HG02970 (cell line): ENCODE measurements around the gene RPS18.
A peak's percentile ranks its signal among the peaks of the same experiment; 100 is the strongest.
"Not testable (repeated sequence)": the region's sequence is repeated elsewhere in the genome, so short reads cannot be mapped to it uniquely, and the experiment has no call there.

ENCODE experiments used
- ATAC-seq: cut with Tn5 transposase; IDR thresholded peaks from one replicate; pipeline ENCODE4 v1.9.1; 2021; ENCODE audit warnings: mild to moderate bottlenecking, moderate library complexity, moderate number of reproducible peaks; ENCODE audit not compliant: unreplicated experiment, low FRiP score

The RPS18 gene

DNA sequence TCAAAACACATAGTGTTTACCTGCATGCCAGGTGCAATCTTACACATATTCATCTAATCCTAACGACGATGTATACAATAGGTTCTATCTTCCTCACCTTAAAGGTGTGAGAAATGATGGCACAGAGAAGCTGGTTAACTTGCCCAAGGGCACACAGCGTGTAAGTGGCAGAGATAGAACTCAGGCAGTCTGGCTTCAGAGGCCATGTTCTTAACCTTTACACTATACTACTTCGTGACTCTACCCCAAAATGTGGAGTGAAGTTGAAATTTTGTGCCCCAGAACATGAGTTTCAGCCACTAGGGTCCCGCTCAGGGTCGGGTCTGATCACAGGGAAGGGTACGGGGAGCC is 783 bp upstream of the RPS18 start:
- ATAC-seq = no peak

DNA sequence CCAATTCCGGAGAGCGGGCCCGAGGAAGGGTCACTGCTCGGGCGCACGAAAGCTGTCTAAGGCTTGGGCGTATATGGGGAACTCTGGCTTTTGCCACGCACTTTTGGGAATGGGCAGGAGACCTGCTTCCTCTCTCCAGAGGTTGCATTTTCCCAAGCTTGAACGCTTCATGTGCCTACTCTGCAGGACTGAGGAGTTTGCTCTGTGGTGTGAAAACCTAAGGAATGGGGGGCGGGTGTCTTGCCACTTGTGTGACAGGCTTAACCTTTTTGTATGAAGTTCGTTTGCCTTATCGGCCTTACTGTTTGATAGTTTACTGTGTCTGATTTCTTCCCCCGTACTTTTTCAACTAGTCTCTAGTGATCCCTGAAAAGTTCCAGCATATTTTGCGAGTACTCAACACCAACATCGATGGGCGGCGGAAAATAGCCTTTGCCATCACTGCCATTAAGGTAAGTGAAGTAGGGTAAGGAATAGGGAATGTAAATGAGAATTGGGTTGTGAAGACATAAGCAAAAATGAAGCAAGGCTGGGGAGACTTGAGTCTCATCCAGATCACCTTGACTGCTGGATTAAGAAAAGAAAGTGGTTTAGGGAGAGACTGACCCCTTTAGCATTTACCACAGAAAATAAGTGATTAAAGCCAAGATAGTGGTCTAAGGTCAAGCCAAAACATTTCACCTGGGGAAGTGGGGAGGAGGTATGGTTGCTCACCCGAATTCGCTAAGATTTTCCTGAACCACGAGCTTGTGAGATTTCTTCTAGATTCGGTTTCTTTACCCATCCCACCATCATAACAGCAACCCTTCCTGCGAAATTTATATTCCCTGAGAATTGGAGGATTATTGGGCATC is 627 bp downstream of the RPS18 start:
- ATAC-seq = no peak

DNA sequence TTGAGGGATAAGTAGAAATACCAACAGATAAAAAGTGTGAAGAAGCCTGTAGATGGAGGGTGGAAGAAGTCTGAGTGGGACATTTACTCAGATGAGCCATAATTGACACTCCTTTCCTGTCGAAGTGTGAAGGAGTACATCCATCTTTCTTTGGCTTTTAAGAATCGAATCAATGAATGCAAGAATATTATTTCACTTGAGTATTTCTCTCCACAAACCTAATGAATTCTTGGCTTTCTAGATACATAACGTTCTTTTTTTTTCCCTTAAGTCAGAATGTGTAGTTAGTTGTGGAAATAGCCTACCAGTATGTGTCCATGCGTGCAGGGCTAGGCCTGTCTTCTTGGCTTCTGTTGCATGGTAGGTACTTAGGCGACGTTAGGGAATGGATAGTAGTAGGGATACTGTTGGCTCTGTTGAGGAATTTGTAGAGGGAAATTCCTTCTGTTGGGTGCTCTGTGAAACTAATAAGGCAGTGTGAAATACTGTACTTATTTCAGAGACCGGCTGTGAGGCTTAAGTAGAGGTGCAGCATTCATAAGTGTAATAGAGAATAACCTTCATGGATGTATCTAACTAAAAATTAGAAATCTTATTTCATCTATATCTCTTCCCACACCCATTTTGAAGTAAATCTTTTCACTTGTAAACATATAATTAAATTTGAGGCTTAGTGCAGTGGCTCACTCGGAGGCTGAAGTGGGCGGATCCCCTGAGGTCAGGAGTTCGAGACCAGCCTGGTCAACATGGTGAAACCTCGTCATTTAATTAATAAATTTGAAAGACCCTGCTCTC is 1.5 kb downstream of the RPS18 start:
- ATAC-seq = no peak

DNA sequence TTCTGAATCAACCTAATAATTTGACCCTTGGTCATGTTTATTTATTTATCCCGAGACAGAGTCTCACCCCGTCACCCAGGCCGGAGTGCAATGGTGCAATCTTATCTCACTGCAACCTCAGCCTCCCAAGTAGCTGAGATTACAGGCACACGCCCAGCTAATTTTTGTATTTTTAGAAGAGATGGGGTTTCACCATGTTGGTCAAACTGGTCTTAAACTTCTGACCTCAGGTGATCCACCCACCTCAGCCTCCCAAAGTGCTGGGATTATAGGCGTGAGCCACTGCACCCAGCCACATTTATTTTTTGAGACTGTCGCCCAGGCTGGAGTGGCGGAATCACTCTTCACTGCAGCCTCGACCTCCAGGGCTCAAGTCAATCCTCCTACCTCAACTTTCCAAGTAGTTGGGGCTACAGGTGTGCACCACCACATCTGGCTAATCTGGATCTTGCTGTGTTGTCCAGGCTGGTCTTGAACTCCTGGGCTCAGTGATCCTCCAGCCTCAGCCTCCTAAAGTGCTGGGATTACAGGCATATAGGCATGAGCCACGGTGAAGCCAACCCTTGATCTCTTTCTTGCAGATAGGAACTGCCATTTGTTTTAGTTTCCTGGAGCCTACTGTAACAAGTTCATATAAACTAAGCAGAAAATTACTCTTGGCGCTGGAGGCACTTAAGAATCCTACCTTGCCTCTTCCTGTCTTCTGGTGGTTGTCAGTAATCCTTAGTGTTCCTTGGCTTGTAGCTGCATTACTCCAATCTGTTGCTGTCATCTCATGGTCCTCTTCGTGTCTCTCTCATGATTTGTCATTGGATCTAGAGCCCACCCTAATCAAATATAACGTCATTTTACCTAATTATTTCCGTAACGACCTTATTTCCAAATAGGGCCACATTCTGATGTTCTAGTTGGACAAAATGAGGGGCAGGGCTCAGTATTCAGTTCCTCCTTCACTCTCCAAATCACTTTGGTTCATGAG is 2.3 kb downstream of the RPS18 start:
- ATAC-seq = no peak

DNA sequence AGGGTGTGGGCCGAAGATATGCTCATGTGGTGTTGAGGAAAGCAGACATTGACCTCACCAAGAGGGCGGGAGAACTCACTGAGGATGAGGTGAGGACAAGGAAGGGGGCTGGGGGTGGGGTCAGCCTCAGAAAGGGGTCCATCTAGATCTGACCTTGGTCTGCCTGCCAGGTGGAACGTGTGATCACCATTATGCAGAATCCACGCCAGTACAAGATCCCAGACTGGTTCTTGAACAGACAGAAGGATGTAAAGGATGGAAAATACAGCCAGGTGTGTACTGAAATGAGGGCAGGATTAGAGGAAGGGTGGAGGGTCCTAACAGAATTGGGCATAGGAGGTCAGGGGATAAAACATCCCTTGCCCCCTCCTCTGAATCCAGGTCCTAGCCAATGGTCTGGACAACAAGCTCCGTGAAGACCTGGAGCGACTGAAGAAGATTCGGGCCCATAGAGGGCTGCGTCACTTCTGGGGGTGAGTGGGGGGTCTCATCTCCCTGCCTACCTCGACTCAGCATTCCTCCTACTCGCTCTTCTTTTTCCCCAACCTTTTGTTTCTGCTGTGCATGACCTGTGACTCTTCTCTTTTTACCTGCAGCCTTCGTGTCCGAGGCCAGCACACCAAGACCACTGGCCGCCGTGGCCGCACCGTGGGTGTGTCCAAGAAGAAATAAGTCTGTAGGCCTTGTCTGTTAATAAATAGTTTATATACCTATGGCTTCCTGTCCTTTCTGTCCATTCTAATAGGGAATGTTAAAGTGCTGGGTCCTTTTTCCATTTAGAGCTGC is 4.1 kb downstream of the RPS18 start:
- ATAC-seq = not testable (repeated sequence)

DNA sequence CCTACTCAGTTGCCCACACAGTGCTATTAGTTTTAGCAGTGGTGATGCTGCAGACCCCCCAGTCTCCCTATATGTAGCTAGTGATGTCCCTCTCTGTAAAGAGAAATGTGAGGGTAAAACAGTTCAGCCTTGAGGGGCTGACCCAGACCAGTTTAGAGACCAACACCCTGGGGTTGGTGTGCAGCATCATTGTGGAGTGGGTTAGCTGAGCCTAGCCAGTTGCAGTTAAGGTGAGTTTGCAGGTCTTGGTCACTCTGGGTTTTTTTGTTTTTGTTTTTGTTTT is 4.6 kb downstream of the RPS18 start:
- ATAC-seq = no peak

DNA sequence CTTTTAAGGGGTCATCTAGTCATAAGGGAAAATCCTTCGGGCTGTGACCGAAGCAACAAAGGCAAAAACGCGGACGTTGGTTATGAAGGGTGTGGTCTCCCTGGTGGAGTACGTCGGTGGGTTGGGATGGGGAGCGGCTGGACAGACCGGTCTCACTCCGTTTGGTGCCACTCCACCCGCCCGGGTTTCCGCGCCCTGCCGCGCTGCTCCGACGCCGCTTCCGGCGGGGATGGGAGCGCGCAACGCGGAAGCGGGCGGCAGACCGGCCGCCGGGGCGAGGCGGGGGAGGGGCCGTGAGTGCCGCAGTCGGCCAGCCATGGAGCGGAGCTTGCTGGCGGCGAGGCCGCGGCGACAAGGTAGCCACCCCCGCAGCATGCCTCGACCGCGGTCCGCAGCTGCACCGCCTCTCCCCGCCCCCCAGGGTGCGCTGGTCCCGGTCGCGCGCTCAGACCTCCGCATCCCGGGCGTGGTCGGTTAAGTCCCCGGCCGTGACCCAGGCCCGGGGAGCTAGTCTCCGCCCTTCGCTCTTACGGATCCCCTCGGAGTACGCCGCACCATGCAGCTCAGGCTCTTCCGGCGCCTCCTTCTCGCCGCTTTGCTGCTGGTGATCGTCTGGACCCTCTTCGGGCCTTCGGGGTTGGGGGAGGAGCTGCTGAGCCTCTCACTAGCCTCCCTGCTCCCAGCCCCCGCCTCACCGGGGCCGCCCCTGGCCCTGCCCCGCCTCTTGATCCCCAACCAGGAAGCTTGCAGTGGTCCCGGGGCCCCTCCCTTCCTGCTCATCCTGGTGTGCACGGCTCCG is 5.2 kb downstream of the RPS18 start, which contains the start of gene B3GALT4:
Gene B3GALT4 (plus strand): TSS at position 260 of the 799 bp plus-strand sequence. CDS start 297 bp downstream, at position 557.
- peak; percentile 50 for ATAC-seq

DNA sequence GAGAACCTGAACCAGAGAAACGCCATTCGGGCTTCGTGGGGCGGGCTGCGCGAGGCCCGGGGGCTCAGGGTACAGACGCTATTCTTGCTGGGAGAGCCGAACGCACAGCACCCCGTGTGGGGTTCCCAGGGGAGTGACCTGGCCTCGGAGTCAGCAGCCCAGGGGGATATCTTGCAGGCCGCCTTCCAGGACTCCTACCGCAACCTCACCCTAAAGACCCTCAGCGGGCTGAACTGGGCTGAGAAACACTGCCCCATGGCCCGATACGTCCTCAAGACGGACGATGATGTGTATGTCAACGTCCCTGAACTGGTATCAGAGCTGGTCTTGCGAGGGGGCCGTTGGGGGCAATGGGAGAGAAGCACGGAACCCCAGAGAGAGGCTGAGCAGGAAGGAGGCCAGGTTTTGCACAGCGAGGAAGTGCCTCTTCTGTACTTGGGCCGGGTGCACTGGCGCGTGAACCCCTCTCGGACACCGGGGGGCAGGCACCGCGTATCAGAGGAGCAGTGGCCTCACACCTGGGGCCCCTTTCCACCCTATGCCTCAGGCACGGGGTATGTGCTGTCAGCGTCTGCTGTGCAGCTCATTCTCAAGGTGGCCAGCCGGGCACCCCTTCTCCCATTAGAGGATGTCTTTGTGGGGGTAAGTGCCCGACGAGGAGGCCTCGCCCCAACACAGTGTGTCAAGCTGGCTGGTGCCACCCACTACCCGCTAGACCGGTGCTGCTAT is 6.0 kb downstream of the RPS18 start:
- peak; percentile 8 for ATAC-seq

DNA sequence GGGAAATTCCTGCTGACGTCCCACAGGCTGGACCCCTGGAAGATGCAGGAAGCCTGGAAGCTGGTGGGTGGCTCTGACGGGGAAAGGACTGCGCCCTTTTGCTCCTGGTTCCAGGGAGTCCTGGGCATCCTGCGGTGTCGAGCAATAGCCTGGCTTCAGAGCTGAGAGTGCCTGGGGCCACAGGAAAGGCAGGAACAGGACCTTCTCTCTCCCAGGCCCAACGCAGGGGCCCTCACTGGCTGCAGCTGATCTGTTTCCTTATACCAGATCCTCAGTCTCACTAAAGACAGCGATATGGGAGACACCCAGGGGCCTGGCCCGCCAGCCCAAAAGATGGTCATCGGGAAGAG is 6.5 kb downstream of the RPS18 start:
- ATAC-seq = no peak

DNA sequence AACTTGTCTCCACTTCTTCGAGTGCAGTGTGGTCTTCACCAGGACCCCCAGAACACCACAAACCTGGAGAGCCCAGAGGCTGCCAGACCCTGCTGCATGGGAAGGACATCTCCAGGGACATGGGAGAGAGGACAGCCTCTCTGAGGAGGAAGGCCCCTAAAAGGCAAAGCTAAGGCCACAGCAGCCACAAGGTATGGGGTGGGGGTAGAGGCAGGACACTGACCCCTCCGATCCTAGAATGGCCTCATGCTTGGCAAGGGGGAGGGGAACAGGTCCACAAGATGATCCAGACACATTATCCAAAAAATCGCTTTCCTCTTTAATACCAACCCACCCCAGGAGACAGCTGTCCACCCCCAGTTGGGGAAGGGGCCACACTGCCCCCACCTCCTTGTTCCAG is 6.9 kb downstream of the RPS18 start:
- no peak for ATAC-seq

DNA sequence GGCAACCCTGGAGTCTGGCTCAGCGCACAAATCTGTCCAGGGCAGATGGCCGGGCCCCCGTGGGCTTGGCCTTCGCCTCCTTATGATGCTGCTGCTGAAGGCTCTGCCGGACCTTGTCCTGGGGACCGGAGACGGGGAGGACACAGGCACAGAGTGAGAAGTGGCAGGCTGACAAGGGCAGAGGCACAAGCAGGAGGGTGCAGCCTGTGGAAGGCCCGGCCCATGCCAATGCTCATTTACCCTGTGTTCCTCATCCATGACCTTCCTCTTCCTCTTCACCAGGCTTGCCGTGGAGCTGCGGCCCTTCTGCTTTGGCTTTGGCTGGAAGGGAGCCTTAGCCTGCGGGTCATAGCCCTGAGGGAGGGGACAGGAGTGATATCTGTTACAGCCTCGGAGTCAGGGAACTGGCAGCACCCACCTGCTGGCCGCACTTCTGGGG is 7.4 kb downstream of the RPS18 start:
- ATAC-seq = no peak

DNA sequence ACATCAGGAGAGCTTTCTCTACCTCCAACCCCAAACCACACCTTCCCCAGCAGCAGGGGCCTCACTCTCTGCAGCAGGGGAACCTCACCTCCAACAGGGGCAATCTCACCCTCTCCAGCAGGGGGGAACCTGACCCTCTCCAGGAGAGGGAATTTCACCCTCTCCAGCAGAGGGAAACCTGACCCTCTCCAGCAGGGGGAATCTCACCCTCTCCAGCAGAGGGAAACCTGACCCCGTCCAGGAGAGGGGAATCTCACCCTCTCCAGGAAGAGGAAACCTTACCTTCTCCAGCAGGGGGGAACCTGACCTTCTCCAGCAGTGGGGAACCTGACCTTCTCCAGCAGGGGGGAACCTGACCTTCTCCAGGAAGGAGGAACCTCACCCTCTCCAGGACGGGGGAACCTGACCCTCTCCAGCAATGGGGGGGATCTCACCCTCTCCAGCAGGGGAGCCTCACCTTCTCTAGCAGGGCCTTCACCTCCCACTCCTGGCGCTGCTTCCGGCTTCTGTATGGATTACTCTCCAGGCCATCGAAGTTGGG is 8.2 kb downstream of the RPS18 start:
- no peak for ATAC-seq

DNA sequence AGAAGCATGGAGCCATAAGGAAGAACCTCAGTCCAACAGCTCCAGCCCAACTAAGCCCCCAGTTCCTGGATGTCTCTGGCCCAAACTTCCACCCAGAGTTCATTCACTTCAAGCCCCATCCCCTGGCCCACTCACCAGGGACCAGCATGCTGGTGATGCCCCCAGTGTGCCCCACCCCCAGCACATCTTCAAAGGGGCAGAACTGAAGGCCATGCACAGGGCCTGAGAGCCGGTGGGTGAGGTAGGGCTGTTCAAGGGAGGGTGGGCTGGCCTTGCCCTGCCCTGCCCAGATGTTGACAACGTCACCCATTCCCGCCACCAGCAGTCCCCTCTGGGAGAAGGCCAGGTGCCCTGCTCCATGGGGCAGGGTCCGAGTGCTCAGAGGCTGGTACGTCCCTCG is 8.7 kb downstream of the RPS18 start:
- ATAC-seq = no peak

DNA sequence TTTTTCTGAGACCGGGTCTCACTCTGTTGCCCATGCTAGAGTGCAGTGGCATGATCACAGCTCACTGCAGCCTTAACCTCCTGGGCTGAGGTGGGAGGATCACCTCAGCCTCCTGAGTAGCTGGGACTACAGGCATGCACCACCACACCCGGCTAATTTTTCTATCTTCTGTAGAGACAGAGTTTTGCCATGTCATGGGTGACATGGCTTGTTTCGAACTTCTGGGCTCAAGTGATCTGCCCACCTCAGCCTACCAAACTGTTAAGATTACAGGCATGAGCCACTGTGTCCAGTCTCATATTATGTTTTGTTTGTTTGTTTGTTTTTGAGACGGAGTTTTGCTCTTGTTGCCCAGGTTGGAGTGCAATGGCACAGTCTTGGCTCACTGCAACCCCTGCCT is 13.3 kb downstream of the RPS18 start:
- not testable (repeated sequence) for ATAC-seq

DNA sequence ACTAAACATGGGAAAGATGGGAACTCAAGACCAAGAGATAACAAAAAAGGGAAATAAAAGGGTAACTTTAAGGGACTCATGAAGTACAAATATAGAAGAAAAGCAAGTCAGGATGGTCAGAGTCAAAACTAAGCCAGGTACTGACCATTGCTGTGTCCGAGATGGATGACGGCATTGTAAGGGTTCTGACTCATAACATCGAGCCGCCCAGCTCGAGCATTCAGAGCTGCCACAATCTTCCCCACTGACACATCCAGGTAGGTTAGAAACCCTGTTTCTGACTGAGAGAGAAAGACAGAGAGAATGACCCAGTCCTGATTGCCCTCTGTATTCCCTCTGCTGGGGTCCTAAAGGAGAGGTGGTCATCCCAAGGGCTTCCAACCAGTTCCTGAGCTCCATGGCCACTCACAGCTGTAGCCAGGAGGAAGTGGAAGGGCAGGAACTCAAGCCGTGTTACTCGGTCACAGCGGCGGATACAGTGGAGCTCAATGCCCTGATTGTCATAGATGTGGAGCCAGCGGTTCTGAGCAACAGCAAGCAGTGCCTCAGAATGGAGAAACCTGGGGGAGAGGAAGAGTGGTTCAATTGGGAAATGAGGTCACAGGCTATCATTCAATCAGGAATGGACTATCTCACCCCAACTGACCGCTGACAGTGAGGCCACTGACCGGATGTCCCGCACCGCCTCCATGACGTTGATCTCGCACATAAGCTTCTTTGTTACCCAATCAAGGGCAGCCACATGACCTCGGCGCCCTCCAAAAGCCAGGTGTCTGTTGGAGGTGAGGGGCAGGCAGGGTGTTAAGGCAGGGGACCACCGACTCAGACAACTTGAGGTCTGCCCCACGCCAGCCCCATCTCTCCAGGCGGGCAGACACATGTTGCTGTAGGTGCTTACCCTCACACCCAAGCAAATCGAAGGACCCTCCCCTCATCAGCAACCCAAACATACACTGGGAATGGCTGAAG is 15.4 kb downstream of the RPS18 start:
- no peak for ATAC-seq

DNA sequence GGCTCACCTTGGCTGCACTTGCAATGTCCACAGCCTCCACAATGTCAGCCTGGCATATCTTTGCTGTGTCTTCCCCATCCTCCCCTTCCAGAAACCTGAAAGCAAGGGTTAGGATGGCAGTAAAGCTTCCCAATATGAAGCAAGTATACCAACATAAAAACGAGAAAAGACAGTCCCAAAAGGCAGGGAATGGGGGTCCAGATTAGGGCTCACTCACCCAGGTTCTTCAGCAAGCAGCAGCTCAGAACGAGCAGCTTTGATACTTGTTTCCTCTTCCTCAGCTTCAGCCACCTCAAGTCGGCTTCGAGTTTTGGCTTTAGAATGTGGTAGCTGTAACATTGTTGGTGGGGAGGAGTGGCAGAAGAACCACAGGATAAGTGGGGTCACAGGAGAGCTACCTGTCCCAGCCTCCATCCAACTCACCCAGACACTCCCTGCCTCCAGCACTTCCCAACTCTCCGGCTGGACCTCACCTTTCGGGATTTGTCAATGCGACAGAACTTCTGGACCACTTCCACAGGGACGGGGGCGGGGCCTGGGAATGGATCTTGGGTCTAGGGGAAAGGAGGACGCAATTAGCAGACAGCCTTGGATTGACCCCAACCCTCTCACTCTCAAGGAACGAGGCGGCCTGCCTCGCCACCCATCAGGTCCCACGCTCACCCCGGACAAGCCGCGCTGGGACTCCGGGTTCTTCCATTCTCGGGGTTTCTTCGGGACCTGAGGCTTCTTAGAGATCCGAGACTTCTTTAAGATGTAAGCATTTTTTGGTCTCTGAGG is 16.5 kb downstream of the RPS18 start:
- peak; percentile 15 for ATAC-seq
